ENCODE results near the gene CCDC154.

DNA sequence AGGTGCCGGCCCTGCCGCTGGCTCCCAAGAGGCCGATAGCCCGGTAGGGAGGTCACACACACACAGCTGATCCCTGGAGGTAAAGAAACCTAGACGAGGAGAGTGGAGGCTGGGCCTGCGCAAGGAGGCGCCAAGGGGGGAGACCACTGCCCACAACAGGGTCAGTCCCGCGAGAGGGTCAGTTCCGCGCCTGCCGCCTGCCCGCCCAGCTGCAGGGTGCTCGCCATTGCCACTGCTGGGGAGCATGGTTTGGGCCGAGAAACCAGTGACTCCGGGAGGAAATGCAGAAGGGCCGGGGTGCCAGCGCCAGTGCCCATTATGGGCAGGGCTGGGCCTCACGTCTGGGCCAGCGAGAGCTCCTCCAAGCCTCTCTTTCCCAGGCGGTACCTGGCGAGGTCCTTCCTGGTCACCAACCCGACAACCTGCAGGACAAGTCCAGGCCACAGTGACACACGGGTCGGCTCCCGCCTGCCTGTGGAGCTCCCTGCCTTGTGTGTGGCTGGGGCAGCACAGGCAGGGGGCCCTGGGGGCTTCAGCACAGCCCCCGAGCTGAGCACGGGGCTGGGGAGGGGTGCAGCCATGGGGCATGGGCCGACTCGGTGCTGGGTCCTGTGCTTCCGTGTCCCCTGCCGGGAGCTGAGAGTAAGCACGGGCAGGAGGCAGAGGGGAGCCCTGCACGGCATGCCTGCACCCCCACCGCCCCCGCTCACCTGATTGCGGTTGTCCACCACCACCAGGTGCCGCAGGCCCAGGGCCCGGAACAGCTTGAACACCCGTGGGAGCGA is 2.1 kb upstream of the CCDC154 start:
- TF ChIP-seq, protein P1, sequence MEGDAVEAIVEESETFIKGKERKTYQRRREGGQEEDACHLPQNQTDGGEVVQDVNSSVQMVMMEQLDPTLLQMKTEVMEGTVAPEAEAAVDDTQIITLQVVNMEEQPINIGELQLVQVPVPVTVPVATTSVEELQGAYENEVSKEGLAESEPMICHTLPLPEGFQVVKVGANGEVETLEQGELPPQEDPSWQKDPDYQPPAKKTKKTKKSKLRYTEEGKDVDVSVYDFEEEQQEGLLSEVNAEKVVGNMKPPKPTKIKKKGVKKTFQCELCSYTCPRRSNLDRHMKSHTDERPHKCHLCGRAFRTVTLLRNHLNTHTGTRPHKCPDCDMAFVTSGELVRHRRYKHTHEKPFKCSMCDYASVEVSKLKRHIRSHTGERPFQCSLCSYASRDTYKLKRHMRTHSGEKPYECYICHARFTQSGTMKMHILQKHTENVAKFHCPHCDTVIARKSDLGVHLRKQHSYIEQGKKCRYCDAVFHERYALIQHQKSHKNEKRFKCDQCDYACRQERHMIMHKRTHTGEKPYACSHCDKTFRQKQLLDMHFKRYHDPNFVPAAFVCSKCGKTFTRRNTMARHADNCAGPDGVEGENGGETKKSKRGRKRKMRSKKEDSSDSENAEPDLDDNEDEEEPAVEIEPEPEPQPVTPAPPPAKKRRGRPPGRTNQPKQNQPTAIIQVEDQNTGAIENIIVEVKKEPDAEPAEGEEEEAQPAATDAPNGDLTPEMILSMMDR (conservative IDR thresholded peaks at IDR 0.05), result no peak
- no peak for TF ChIP-seq ZFX (IDR thresholded peaks at IDR 0.05)

All from C4-2B (cell line).